Heart right ventricle (tissue), 16 donors: ENCODE measurements around the gene PLXDC2. TPM values are rescaled to one million over a fixed set of nuclear protein-coding genes. Genes with fewer than 3 reads are reported as not detected.

Experiments
- ATAC-seq, 8 donors: fragments of 200-7000 bp; cut with Tn5 transposase; one replicate each; pipeline ENCODE4 v1.9.1; 2020; ENCODE audit warnings: mild to moderate bottlenecking in 8 of 8, moderate library complexity in 8 of 8, moderate number of reproducible peaks in 1 of 8
- DNase-seq, 2 donors: peaks; one replicate each; pipeline ENCODE4 v3.0.0-alpha.2; 2020
- H3K27ac ChIP-seq, 10 donors: fragments of 200-600 bp; sonication (generic) in 2 of 10; one replicate each; pipeline versions ENCODE4 v1.5.0 to v1.8.0; 2020 to 2022; ENCODE audit warnings: mild to moderate bottlenecking in 3 of 10
- H3K27me3 ChIP-seq, 7 donors: fragments of 200-600 bp; one replicate each; pipeline ENCODE4 v1.8.0; 2021 to 2022; ENCODE audit warnings: mild to moderate bottlenecking in 2 of 7
- H3K36me3 ChIP-seq, 9 donors: fragments of 200-600 bp; sonication (generic) in 1 of 9; one replicate each; pipeline versions ENCODE4 v1.5.0 to v1.8.0; 2020 to 2022; ENCODE audit warnings: mild to moderate bottlenecking in 2 of 9
- H3K4me1 ChIP-seq, 9 donors: fragments of 200-600 bp; sonication (generic) in 1 of 9; one replicate each; pipeline versions ENCODE4 v1.5.0 to v1.8.0; 2020 to 2022; ENCODE audit warnings: mild to moderate bottlenecking in 4 of 9
- H3K4me3 ChIP-seq, 10 donors: fragments of 200-600 bp; sonication (generic) in 2 of 10; one replicate each; pipeline versions ENCODE4 v1.5.0 to v1.8.0; 2020 to 2022; ENCODE audit warnings: mild to moderate bottlenecking in 7 of 10, moderate library complexity in 2 of 10
- H3K9me3 ChIP-seq, 11 donors: fragments of 200-600 bp in 10 of 11; sonication (generic) in 2 of 11; one replicate each; pipeline versions ENCODE4 v1.5.0 to v1.8.0; 2013 to 2022; ENCODE audit warnings: mild to moderate bottlenecking in 2 of 11, control low read depth in 1 of 11, moderate library complexity in 1 of 11
- WGBS, 2 donors: extraction: QIAGEN DNeasy Blood & Tissue Kit; methylation state at CpG; one replicate each; pipeline ENCODE4 v1.1.7; 2013; ENCODE audit warnings: inconsistent platforms in 1 of 2; 5-methylcytosine and 5-hydroxymethylcytosine counted together
- intact Hi-C, 10 donors: fragments of 100-400 bp; cut with DNase I; formaldehyde crosslinking; loops; one replicate each; pipeline versions ENCODE4 v1.11.1 to v1.14.2; 2022
- polyA plus RNA-seq, 2 donors: library from polyadenylated mRNA; stranded (reverse); fragments of 200-250 nt; gene quantifications; one replicate each; pipeline ENCODE4 v1.2.3, GENCODE V29; 2013
- total RNA-seq, 10 donors: library from RNA; stranded (reverse); fragmentation: NEBNext Ultra II Directional in 3 of 10; extraction: Animal tissue kit (Norgen Biotek cat#: 25700) in 3 of 10; gene quantifications; one replicate each; pipeline versions ENCODE4 v1.2.1 to v1.2.4, GENCODE V29; 2021 to 2023
- TF ChIP-seq, protein P1 (sequence below), 9 donors: fragments of 200-600 bp; sonication (generic) in 2 of 9; IDR thresholded peaks; one replicate each; pipeline versions ENCODE4 v1.5.0 to v1.8.0; 2021 to 2022; ENCODE audit warnings: antibody characterized with exemption in 9 of 9, mild to moderate bottlenecking in 5 of 9, moderate library complexity in 1 of 9
- donor health status: Arrhythmogenic right ventricular cardiomyopathy.
- donor health status: ischemic (EF 13 %, LVEDD 7.1; RV severe dilation, severe dysfunction).
- donor health status: healthy with polysubstance abuse.
- donor health status: DM: no; HTN: yes; CAD: no.
- donor health status: DM: no; HTN: no; CAD: no.
- donor health status: ischemic (EF 25% LVEDD 6.9; RV normal size, moderate dysfunction).
- donor health status: ischemic (EF 25% LVEDD 5.7; RV mildly dilated, moderate dysfunction).
- donor health status: healthy.
- donor health status: DM: yes; HTN: yes; CAD: no.
- donor health status: Ischemic cardiomyopathy.
- donor health status: ischemic (EF 35%, LVEDD 5.7; RV mildly dilated, moderate dysfunction).
- donor health status: nonischemic (EF 11% LVEDD 7.7; RV severe dilation, severe dysfunction).
- donor health status: DM: yes; HTN: yes; CAD: no.
- donor health status: PGD.
- donor health status: ischemic (EF 29% LVEDD 5.4; RV normal size, mild dysfunction).
- donor health status: nonischemic (EF 23%, LVEDD 6.1; RV moderate dilation, normal function).

The PLXDC2 gene
- total and polyA plus RNA-seq, 12 donors: 4.6 to 26.8 (median 16.9) TPM

DNA sequence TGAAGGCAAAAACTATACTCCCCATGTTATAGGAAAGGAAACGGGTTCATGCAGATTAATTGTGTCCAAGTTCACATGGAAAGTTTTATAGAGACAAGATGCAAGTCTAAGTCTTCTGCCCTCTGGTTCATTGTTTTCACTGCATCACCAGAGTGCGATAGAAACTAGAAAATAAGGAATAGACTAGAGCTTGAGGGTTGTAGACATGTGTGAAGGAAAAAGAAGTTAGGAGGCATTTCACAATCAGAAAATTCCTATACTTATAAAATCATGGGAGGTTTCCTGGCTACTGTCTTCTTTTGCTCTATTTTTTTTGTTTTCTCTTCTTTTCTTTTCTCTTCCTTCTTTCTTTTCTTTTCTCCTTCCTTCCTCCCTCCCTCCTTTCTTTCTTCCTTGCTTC, 329.8 kb downstream of the PLXDC2 start:
- Histone ChIP-seq H3K27ac (no peak overlapping the region), H3K9me3 (no peaks in the 10 kb centered on the region), H3K36me3 (peaks cover 0 to 29% (median 0%) of the 10 kb centered on the region in 9 donors), H3K27me3 (no peaks in the 10 kb centered on the region), H3K4me3 (no peak overlapping the region), H3K4me1 (no peaks in the 10 kb centered on the region)
- ATAC-seq (no peak), DNase-seq (no peak)
- intact Hi-C loops: no loop called here
- 95 to 97% methylated on average over 2 of the region's 2 CpGs for WGBS, 2 donors
- TF ChIP-seq, protein P1, sequence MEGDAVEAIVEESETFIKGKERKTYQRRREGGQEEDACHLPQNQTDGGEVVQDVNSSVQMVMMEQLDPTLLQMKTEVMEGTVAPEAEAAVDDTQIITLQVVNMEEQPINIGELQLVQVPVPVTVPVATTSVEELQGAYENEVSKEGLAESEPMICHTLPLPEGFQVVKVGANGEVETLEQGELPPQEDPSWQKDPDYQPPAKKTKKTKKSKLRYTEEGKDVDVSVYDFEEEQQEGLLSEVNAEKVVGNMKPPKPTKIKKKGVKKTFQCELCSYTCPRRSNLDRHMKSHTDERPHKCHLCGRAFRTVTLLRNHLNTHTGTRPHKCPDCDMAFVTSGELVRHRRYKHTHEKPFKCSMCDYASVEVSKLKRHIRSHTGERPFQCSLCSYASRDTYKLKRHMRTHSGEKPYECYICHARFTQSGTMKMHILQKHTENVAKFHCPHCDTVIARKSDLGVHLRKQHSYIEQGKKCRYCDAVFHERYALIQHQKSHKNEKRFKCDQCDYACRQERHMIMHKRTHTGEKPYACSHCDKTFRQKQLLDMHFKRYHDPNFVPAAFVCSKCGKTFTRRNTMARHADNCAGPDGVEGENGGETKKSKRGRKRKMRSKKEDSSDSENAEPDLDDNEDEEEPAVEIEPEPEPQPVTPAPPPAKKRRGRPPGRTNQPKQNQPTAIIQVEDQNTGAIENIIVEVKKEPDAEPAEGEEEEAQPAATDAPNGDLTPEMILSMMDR (IDR thresholded peaks at IDR 0.05): no peak

DNA sequence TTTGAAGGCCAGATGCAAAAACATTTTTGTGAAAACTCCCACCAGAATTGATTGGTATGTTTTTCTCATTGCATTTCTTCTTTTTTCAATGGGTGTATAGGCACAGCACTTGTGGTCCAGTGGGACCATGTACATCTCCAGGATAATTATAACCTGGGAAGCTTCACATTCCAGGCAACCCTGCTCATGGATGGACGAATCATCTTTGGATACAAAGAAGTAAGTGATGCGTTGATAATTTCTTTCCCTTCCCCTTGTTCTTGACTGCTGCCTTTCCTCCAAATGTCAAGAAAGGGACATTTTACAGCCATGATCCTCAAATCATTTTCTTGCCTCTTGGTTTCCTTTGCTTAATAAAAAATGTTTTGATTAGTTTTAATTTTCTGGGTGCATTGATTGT, 331.5 kb downstream of the PLXDC2 start:
- whole genome bisulfite sequencing, 2 donors: 78 to 86% methylated on average over 2 of the region's 2 CpGs
- Histone ChIP-seq H3K4me3 (no peak overlapping the region), H3K4me1 (no peaks in the 10 kb centered on the region), H3K27ac (no peak overlapping the region), H3K9me3 (no peaks in the 10 kb centered on the region), H3K27me3 (no peaks in the 10 kb centered on the region), H3K36me3 (peaks cover 0 to 29% (median 0%) of the 10 kb centered on the region in 9 donors)
- ATAC-seq: no peak
- DNase-seq: no peak
- TF ChIP-seq, protein P1 (IDR thresholded peaks at IDR 0.05): no peak
- intact Hi-C loops: no loop called here

DNA sequence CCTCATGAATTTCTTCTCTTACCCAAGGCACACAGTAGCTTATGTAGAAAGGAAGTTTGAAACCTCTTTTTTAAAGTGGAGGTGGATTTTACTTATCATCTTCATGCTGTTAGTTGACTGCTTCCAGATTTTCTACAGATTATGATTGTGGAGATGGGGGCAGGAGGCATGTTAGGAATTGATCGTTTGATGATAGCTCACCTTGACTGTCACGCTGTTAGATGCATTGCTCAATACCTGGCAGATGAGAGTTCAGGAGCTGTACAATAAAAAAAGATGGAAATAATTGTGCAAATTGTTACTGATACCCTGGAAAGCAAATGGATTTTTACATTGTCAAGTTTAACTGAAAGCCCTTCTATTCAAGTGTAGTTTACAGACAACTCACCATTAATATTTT, 340.3 kb downstream of the PLXDC2 start:
- Histone ChIP-seq H3K4me3 (no peak overlapping the region), H3K4me1 (peaks cover 0 to 9% (median 0%) of the 10 kb centered on the region in 9 donors), H3K27ac (no peak overlapping the region), H3K27me3 (no peaks in the 10 kb centered on the region), H3K9me3 (no peaks in the 10 kb centered on the region), H3K36me3 (no peaks in the 10 kb centered on the region)
- ATAC-seq (no peak), DNase-seq (no peak)
- TF ChIP-seq, protein P1 (IDR thresholded peaks at IDR 0.05): no peak
- WGBS, 2 donors: 92 to 95% methylated on average over 2 of the region's 2 CpGs
- intact Hi-C loops: no loop called here

DNA sequence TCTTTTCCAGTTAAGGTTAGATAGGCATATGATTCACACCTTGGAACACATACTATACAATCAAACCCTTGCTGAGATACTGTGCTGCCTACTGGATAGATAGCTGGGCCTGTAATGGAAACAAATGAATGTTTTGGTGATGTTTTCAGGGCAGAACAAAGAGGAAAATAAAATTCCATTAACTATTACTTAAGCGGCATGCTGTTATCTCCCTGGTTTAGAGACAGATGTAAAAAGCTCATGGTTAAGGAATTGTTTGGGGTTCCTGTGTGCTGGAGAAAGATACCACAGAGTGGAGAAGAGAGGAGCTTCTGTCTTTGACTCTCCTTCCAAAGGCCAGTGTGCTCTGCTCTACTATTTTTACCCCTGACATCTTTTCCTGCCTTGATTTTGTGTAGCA, 341.1 kb downstream of the PLXDC2 start:
- no peaks in the 10 kb centered on the region for H3K27me3 ChIP-seq
- H3K4me3 ChIP-seq: no peak overlapping the region
- H3K4me1 ChIP-seq: peaks cover 0 to 9% (median 0%) of the 10 kb centered on the region in 9 donors
- WGBS, 2 donors: 81 to 82% methylated on average over 1 of the region's 1 CpG
- no peaks in the 10 kb centered on the region for H3K9me3 ChIP-seq
- no peak overlapping the region for H3K27ac ChIP-seq
- TF ChIP-seq, protein P1 (IDR thresholded peaks at IDR 0.05): no peak
- ATAC-seq (no peak), DNase-seq (no peak)
- intact Hi-C loops: no loop called here
- no peaks in the 10 kb centered on the region for H3K36me3 ChIP-seq
